ENCODE results near the gene FASTK.

The FASTK gene

GRCh38 chr7:151122796-151123157 is 42.2 kb upstream of the FASTK start:
- Mint-ChIP-seq H3K27me3 (no peaks in the 10 kb centered on the region), H3K9me3 (no peaks in the 10 kb centered on the region), H3K4me3 (no peak overlapping the region), H3K36me3 (ENCODE audit: low read depth) (peaks cover 100% of the 10 kb centered on the region), H3K27ac (no peak overlapping the region), H3K4me1 (ENCODE audit: low read depth) (peaks cover 25% of the 10 kb centered on the region)
- intact Hi-C loops (cut with micrococcal nuclease), result loop anchor here (5.0 kb wide), 1 partner anchor 50 kb away; no protein-coding TSS in a partner anchor

- Mint-ChIP-seq H3K9me3 (no peaks in the 10 kb centered on the region), H3K4me1 (ENCODE audit: low read depth) (peaks cover 25% of the 10 kb centered on the region), H3K27me3 (no peaks in the 10 kb centered on the region), H3K36me3 (ENCODE audit: low read depth) (peaks cover 100% of the 10 kb centered on the region), H3K4me3 (no peak overlapping the region), H3K27ac (no peak overlapping the region)
- intact Hi-C loops (cut with micrococcal nuclease), result loop anchor here (5.0 kb wide), 1 partner anchor 50 kb away; no protein-coding TSS in a partner anchor
Observed at GRCh38 chr7:151122276-151122675, 41.7 kb upstream of the FASTK start.

GRCh38 chr7:151121380-151122170 is 41.0 kb upstream of the FASTK start:
- H3K36me3 Mint-ChIP-seq (ENCODE audit: low read depth), result peaks cover 100% of the 10 kb centered on the region
- H3K9me3 Mint-ChIP-seq, result no peaks in the 10 kb centered on the region
- peaks cover 25% of the 10 kb centered on the region for H3K4me1 Mint-ChIP-seq (ENCODE audit: low read depth)
- intact Hi-C loops (cut with micrococcal nuclease), result loop anchor here (5.0 kb wide), 1 partner anchor 51 kb away; no protein-coding TSS in a partner anchor
- no peak overlapping the region for H3K4me3 Mint-ChIP-seq
- H3K27me3 Mint-ChIP-seq, result no peaks in the 10 kb centered on the region
- H3K27ac Mint-ChIP-seq, result no peak overlapping the region

- Mint-ChIP-seq H3K9me3 (no peaks in the 10 kb centered on the region), H3K4me1 (ENCODE audit: low read depth) (peaks cover 25% of the 10 kb centered on the region), H3K27ac (no peak overlapping the region), H3K4me3 (no peak overlapping the region), H3K36me3 (ENCODE audit: low read depth) (peaks cover 100% of the 10 kb centered on the region), H3K27me3 (no peaks in the 10 kb centered on the region)
- intact Hi-C loops (cut with micrococcal nuclease), result loop anchor here (5.0 kb wide), 1 partner anchor 51 kb away; no protein-coding TSS in a partner anchor
Observed at GRCh38 chr7:151120896-151121295, 40.3 kb upstream of the FASTK start.

GRCh38 chr7:151119902-151120301 is 39.3 kb upstream of the FASTK start:
- intact Hi-C loops (cut with micrococcal nuclease), result loop anchor here (5.0 to 10.0 kb wide), 2 partner anchors 52 to 65 kb away; partner anchors contain the start of genes CDK5 and SLC4A2
- Mint-ChIP-seq H3K27ac (no peak overlapping the region), H3K4me3 (no peak overlapping the region), H3K4me1 (ENCODE audit: low read depth) (peaks cover 20% of the 10 kb centered on the region), H3K36me3 (ENCODE audit: low read depth) (peaks cover 94% of the 10 kb centered on the region), H3K27me3 (no peaks in the 10 kb centered on the region), H3K9me3 (no peaks in the 10 kb centered on the region)

- no peak overlapping the region for H3K4me3 Mint-ChIP-seq
- no peaks in the 10 kb centered on the region for H3K9me3 Mint-ChIP-seq
- H3K4me1 Mint-ChIP-seq (ENCODE audit: low read depth), result peaks cover 15% of the 10 kb centered on the region
- H3K36me3 Mint-ChIP-seq (ENCODE audit: low read depth), result peaks cover 88% of the 10 kb centered on the region
- peaks cover 4% of the 10 kb centered on the region for H3K27me3 Mint-ChIP-seq
- intact Hi-C loops (cut with micrococcal nuclease), result loop anchor here (10.0 kb wide), 1 partner anchor 64 kb away; the partner anchor contains the start of genes CDK5 and SLC4A2
- no peak overlapping the region for H3K27ac Mint-ChIP-seq
Observed at GRCh38 chr7:151119055-151119415, 38.4 kb upstream of the FASTK start.

GRCh38 chr7:151118108-151119054 is 37.8 kb upstream of the FASTK start:
- H3K27ac Mint-ChIP-seq, result no peak overlapping the region
- no peak overlapping the region for H3K4me3 Mint-ChIP-seq

GRCh38 chr7:151117565-151117964 is 37.0 kb upstream of the FASTK start:
- intact Hi-C loops (cut with micrococcal nuclease), result loop anchor here (10.0 kb wide), 1 partner anchor 63 kb away; the partner anchor contains the start of genes CDK5 and SLC4A2
- H3K36me3 Mint-ChIP-seq (ENCODE audit: low read depth), result peaks cover 88% of the 10 kb centered on the region

More at GRCh38 chr7:151118108-151119054, 37.8 kb upstream of the FASTK start:
- peaks cover 88% of the 10 kb centered on the region for H3K36me3 Mint-ChIP-seq (ENCODE audit: low read depth)
- intact Hi-C loops (cut with micrococcal nuclease), result loop anchor here (10.0 kb wide), 1 partner anchor 64 kb away; the partner anchor contains the start of genes CDK5 and SLC4A2
- no peaks in the 10 kb centered on the region for H3K9me3 Mint-ChIP-seq
- peaks cover 16% of the 10 kb centered on the region for H3K4me1 Mint-ChIP-seq (ENCODE audit: low read depth)
- peaks cover 11% of the 10 kb centered on the region for H3K27me3 Mint-ChIP-seq

GRCh38 chr7:151116603-151117440 is 36.2 kb upstream of the FASTK start:
- intact Hi-C loops (cut with micrococcal nuclease), result loop anchor here (10.0 kb wide), 1 partner anchor 62 kb away; the partner anchor contains the start of genes CDK5 and SLC4A2
- H3K4me3 Mint-ChIP-seq, result no peak overlapping the region

More at GRCh38 chr7:151117565-151117964, 37.0 kb upstream of the FASTK start:
- Mint-ChIP-seq H3K4me3 (no peak overlapping the region), H3K27me3 (peaks cover 19% of the 10 kb centered on the region), H3K9me3 (no peaks in the 10 kb centered on the region), H3K27ac (no peak overlapping the region), H3K4me1 (ENCODE audit: low read depth) (peaks cover 23% of the 10 kb centered on the region)

GRCh38 chr7:151115836-151116418 is 35.3 kb upstream of the FASTK start:
- Mint-ChIP-seq H3K36me3 (ENCODE audit: low read depth) (peaks cover 86% of the 10 kb centered on the region), H3K27me3 (peaks cover 25% of the 10 kb centered on the region), H3K9me3 (no peaks in the 10 kb centered on the region), H3K4me3 (no peak overlapping the region), H3K4me1 (ENCODE audit: low read depth) (peaks cover 31% of the 10 kb centered on the region), H3K27ac (no peak overlapping the region)
- intact Hi-C loops (cut with micrococcal nuclease), result loop anchor here (10.0 kb wide), 1 partner anchor 61 kb away; the partner anchor contains the start of genes CDK5 and SLC4A2

More at GRCh38 chr7:151116603-151117440, 36.2 kb upstream of the FASTK start:
- no peak overlapping the region for H3K27ac Mint-ChIP-seq
- peaks cover 88% of the 10 kb centered on the region for H3K36me3 Mint-ChIP-seq (ENCODE audit: low read depth)
- peaks cover 25% of the 10 kb centered on the region for H3K27me3 Mint-ChIP-seq
- H3K9me3 Mint-ChIP-seq, result no peaks in the 10 kb centered on the region
- peaks cover 29% of the 10 kb centered on the region for H3K4me1 Mint-ChIP-seq (ENCODE audit: low read depth)

GRCh38 chr7:151115121-151115835 is 34.7 kb upstream of the FASTK start:
- H3K4me3 Mint-ChIP-seq, result no peak overlapping the region
- peaks cover 37% of the 10 kb centered on the region for H3K4me1 Mint-ChIP-seq (ENCODE audit: low read depth)
- H3K27me3 Mint-ChIP-seq, result peaks cover 25% of the 10 kb centered on the region
- intact Hi-C loops (cut with micrococcal nuclease), result loop anchor here (10.0 kb wide), 1 partner anchor 60 kb away; the partner anchor contains the start of genes CDK5 and SLC4A2
- no peaks in the 10 kb centered on the region for H3K9me3 Mint-ChIP-seq
- peaks cover 80% of the 10 kb centered on the region for H3K36me3 Mint-ChIP-seq (ENCODE audit: low read depth)
- H3K27ac Mint-ChIP-seq, result no peak overlapping the region

Data from dendritic cell treated with granulocyte-macrophage colony-stimulating factor and Interleukin-4, amounts not matched to agents 40 ng/mL and 50 ng/mL, for 4 days (primary cell).